Measurements from ENCODE around the gene SUCLG1.

Gene SUCLG1

DNA sequence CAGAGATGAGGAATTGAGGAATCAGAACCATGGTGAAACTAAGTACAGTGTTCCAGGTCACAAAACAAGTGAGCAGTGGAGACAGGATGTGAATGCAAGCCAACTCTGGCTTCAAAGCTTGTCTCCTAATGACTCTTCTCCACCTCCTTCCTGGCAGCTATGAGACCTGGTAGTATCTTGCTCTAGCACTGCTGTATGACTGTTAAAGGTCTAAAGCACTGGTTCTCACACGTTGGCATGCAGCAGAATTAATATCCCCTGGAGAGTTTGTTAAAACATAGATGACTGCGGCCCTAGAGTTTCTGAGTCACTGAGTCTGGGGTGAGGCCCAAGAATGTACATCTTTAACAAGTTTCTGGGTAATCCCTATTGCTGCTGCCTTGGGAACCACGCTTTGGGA lies 63.3 kb downstream of the SUCLG1 start:
- Histone ChIP-seq H3K36me3 (ENCODE audit: low read depth) (no peaks in the 10 kb centered on the region), H3K27me3 (ENCODE audit: insufficient read depth, poor library complexity, severe bottlenecking) (no peaks in the 10 kb centered on the region), H3K9me3 (ENCODE audit: severe bottlenecking) (no peaks in the 10 kb centered on the region), H3K4me1 (ENCODE audit: insufficient read depth, poor library complexity, severe bottlenecking) (no peaks in the 10 kb centered on the region), H3K27ac (ENCODE audit: poor library complexity, severe bottlenecking) (no peak overlapping the region), H3K4me3 (ENCODE audit: severe bottlenecking) (no peak overlapping the region)
- no peak for ATAC-seq (ENCODE audit: low read depth)
- DNase-seq (ENCODE audit: low spot score) = no peak
- TF ChIP-seq, protein P1, sequence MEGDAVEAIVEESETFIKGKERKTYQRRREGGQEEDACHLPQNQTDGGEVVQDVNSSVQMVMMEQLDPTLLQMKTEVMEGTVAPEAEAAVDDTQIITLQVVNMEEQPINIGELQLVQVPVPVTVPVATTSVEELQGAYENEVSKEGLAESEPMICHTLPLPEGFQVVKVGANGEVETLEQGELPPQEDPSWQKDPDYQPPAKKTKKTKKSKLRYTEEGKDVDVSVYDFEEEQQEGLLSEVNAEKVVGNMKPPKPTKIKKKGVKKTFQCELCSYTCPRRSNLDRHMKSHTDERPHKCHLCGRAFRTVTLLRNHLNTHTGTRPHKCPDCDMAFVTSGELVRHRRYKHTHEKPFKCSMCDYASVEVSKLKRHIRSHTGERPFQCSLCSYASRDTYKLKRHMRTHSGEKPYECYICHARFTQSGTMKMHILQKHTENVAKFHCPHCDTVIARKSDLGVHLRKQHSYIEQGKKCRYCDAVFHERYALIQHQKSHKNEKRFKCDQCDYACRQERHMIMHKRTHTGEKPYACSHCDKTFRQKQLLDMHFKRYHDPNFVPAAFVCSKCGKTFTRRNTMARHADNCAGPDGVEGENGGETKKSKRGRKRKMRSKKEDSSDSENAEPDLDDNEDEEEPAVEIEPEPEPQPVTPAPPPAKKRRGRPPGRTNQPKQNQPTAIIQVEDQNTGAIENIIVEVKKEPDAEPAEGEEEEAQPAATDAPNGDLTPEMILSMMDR (IDR thresholded peaks at IDR 0.05; ENCODE audit: poor library complexity, severe bottlenecking) = no peak

DNA sequence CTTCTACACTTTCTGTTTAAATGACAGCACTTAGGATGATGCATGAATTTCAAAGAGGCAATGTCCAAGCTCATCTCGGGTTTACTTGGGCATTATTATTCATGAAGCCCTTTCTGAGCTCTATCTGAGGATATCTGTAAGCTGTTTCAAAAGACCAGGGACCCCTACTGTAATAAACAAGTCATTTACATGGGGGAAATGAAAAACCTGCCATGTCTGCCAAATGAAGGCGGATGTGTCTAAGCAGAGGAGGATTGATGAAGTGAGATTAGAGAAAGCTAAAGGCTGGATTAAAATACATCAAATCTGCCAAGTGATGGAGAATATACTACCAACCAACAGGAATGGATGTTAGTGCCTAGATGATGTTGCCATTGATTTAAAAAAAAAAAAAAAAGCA lies 64.5 kb downstream of the SUCLG1 start:
- ATAC-seq (ENCODE audit: low read depth) (no peak), DNase-seq (ENCODE audit: low spot score) (no peak)
- TF ChIP-seq, protein P1 (IDR thresholded peaks at IDR 0.05; ENCODE audit: poor library complexity, severe bottlenecking) = no peak
- Histone ChIP-seq H3K4me1 (ENCODE audit: insufficient read depth, poor library complexity, severe bottlenecking) (no peaks in the 10 kb centered on the region), H3K27ac (ENCODE audit: poor library complexity, severe bottlenecking) (no peak overlapping the region), H3K36me3 (ENCODE audit: low read depth) (no peaks in the 10 kb centered on the region), H3K4me3 (ENCODE audit: severe bottlenecking) (no peak overlapping the region), H3K9me3 (ENCODE audit: severe bottlenecking) (no peaks in the 10 kb centered on the region), H3K27me3 (ENCODE audit: insufficient read depth, poor library complexity, severe bottlenecking) (no peaks in the 10 kb centered on the region)

DNA sequence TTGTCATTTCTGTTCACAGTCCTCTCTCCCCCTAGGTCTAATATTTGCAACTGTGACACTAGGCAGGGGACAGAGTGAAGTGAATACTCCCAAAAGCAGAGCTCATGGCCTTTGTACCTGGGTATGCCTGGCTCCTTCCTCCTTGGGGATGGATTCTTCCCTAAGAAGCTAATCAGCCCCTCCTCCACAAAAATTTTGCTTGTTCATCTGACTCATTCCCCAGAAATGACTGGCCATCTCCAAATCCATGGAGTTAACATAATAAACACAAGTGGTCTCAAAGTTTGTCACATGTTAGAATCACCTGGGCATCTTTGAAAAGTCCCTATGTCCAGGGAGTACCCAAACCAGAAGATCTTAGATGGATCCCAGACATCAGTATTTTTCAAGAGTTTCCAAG lies 65.3 kb downstream of the SUCLG1 start:
- DNase-seq (ENCODE audit: low spot score) = no peak
- Histone ChIP-seq H3K9me3 (ENCODE audit: severe bottlenecking) (no peaks in the 10 kb centered on the region), H3K27me3 (ENCODE audit: insufficient read depth, poor library complexity, severe bottlenecking) (no peaks in the 10 kb centered on the region), H3K4me1 (ENCODE audit: insufficient read depth, poor library complexity, severe bottlenecking) (no peaks in the 10 kb centered on the region), H3K4me3 (ENCODE audit: severe bottlenecking) (no peak overlapping the region), H3K27ac (ENCODE audit: poor library complexity, severe bottlenecking) (no peak overlapping the region), H3K36me3 (ENCODE audit: low read depth) (no peaks in the 10 kb centered on the region)
- ATAC-seq (ENCODE audit: low read depth) = no peak
- TF ChIP-seq, protein P1 (IDR thresholded peaks at IDR 0.05; ENCODE audit: poor library complexity, severe bottlenecking) = no peak

DNA sequence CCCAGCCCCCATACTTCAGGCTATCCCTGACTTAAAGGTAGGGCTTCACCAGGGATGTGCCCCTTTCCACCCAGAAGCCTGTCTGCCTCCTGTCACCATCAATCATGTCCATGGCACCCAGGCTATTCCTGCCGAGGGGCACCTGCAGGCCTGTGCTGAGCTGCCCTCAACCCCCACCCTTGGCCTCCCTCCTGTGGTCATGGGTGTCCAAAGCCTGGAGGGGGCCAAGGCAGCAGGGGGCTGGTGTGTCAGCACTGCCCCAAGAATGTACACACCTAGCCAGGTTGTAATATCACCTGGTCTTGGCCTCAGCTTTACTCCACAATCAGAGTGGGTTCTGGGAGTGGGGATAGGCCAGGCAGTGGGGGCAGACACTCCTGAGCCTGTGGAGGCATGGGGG lies 69.3 kb downstream of the SUCLG1 start:
- no peak overlapping the region for H3K4me3 ChIP-seq (ENCODE audit: severe bottlenecking)
- H3K27ac ChIP-seq (ENCODE audit: poor library complexity, severe bottlenecking) = no peak overlapping the region
- ATAC-seq (ENCODE audit: low read depth) (no peak), DNase-seq (ENCODE audit: low spot score) (no peak)
- H3K9me3 ChIP-seq (ENCODE audit: severe bottlenecking) = no peaks in the 10 kb centered on the region
- H3K4me1 ChIP-seq (ENCODE audit: insufficient read depth, poor library complexity, severe bottlenecking) = no peaks in the 10 kb centered on the region
- H3K27me3 ChIP-seq (ENCODE audit: insufficient read depth, poor library complexity, severe bottlenecking) = peaks cover 10% of the 10 kb centered on the region
- no peaks in the 10 kb centered on the region for H3K36me3 ChIP-seq (ENCODE audit: low read depth)
- TF ChIP-seq, protein P1 (IDR thresholded peaks at IDR 0.05; ENCODE audit: poor library complexity, severe bottlenecking) = no peak

DNA sequence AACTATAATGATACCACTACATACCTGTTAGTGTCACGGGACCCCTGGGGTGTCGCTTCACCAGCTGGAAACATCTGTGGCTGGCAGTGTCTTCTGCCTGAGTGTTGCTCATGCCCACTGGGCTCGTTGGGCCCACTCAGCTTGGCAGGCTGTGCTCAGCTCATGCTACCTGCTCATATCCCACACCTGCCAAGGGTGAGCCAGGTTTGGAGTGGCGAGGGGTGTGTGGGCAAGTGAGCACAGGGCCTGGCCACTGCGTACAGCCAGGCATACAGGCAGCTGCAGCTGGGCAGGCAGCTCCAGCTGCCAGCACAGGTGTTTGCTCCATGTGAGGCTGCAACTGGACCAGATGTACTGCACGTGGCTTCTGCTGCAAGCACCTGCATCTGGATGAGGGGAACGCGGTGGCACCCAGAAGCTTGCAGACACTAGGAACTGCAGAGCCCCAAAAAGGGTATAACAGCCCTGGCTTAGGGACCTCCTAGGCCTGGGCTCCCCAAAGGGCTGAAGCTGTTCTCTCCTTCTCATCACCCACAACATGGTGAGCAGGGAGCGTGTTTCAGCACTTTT lies 70.1 kb downstream of the SUCLG1 start:
- no peak for ATAC-seq (ENCODE audit: low read depth)

More for the DNA sequence above, 70.1 kb downstream of the SUCLG1 start:
- Histone ChIP-seq H3K27me3 (ENCODE audit: insufficient read depth, poor library complexity, severe bottlenecking) (peaks cover 10% of the 10 kb centered on the region), H3K4me3 (ENCODE audit: severe bottlenecking) (no peak overlapping the region), H3K4me1 (ENCODE audit: insufficient read depth, poor library complexity, severe bottlenecking) (no peaks in the 10 kb centered on the region), H3K9me3 (ENCODE audit: severe bottlenecking) (no peaks in the 10 kb centered on the region), H3K36me3 (ENCODE audit: low read depth) (no peaks in the 10 kb centered on the region), H3K27ac (ENCODE audit: poor library complexity, severe bottlenecking) (no peak overlapping the region)
- no peak for DNase-seq (ENCODE audit: low spot score)
- TF ChIP-seq, protein P1 (IDR thresholded peaks at IDR 0.05; ENCODE audit: poor library complexity, severe bottlenecking) = no peak

All from RWPE2 (cell line).